Stimulated activated memory B cell treated with anti-CD40 and anti-IgM and Interleukin-4, amounts not matched to agents 10 μg/mL and 1 μg/mL and 100 μg/mL, for 72 hours (primary cell): ENCODE results near the gene OPCML.

Experiments
- ATAC-seq: fragments of 150-1000 bp; cut with Tn5 transposase; 2 replicates; pipeline ENCODE4 v1.10.0; 2021
- H3K27ac Mint-ChIP-seq: one replicate; pipeline ENCODE4 v1.8.0; 2022; ENCODE audit warnings: mild to moderate bottlenecking, mixed read lengths
- H3K27me3 Mint-ChIP-seq: one replicate; pipeline ENCODE4 v1.8.0; 2022; ENCODE audit warnings: mixed read lengths
- H3K36me3 Mint-ChIP-seq: one replicate; pipeline ENCODE4 v1.8.0; 2022; ENCODE audit warnings: mixed read lengths
- H3K4me1 Mint-ChIP-seq: one replicate; pipeline ENCODE4 v1.8.0; 2022; ENCODE audit warnings: mixed read lengths
- H3K4me3 Mint-ChIP-seq: one replicate; pipeline ENCODE4 v1.8.0; 2022; ENCODE audit warnings: mild to moderate bottlenecking, moderate library complexity, mixed read lengths
- H3K9me3 Mint-ChIP-seq: one replicate; pipeline ENCODE4 v1.8.0; 2022; ENCODE audit warnings: mixed read lengths

Gene OPCML

DNA sequence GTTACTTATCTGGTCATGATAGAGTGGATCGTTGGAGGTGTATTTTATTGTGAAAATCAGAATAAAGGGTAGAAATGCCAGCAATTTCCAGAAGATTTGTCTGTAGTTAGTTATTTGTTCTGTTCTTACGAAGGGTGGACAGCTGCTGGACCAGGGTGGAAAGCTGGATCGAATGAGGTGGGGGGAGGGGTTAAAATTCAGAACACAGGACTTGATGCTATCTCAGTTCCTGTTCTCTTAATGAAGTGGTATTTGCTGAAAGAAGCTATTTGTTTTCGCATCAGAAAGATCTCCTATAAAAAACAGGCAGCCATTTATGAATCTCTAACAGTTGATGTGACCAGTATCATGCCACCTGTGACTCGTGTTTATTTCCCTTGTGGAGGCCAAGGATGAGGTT, 556.2 kb downstream of the OPCML start:
- no peak for ATAC-seq
- no peak overlapping the region for H3K4me3 Mint-ChIP-seq
- H3K36me3 Mint-ChIP-seq = no peaks in the 10 kb centered on the region
- H3K27ac Mint-ChIP-seq = no peak overlapping the region
- H3K27me3 Mint-ChIP-seq = no peaks in the 10 kb centered on the region
- H3K4me1 Mint-ChIP-seq = no peaks in the 10 kb centered on the region
- H3K9me3 Mint-ChIP-seq = peaks cover 3% of the 10 kb centered on the region

GRCh38 chr11:132973686-132974085, 558.6 kb downstream of the OPCML start:
- no peak for ATAC-seq
- no peaks in the 10 kb centered on the region for H3K4me1 Mint-ChIP-seq
- H3K9me3 Mint-ChIP-seq = peaks cover 5% of the 10 kb centered on the region
- H3K27ac Mint-ChIP-seq = no peak overlapping the region
- H3K36me3 Mint-ChIP-seq = no peaks in the 10 kb centered on the region
- no peaks in the 10 kb centered on the region for H3K27me3 Mint-ChIP-seq
- H3K4me3 Mint-ChIP-seq = no peak overlapping the region

- H3K27me3 Mint-ChIP-seq = no peaks in the 10 kb centered on the region
- H3K4me3 Mint-ChIP-seq = no peak overlapping the region
- H3K4me1 Mint-ChIP-seq = no peaks in the 10 kb centered on the region
- H3K9me3 Mint-ChIP-seq = peaks cover 5% of the 10 kb centered on the region
- ATAC-seq = no peak
- H3K27ac Mint-ChIP-seq = no peak overlapping the region
- H3K36me3 Mint-ChIP-seq = no peaks in the 10 kb centered on the region
Observed at GRCh38 chr11:132972565-132972964, 559.7 kb downstream of the OPCML start.

DNA sequence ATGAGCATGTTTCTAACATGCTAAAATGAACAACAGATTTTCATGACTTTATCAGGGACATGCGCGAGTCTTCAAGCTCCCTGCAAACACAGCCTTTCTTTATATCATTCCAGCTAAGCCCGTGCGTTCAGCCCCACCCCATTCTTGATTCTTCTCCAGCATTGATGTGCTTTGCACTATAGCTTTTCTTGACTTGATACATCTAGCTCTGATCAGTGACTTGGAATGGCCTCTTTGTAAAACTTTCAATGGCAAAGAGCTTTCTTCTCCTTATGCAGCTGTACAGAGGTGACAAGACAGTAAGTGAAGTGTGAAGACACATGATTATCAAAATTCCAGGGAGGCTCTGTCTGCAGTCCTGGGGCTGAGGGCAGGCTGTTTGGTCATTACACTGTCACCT, 561.0 kb downstream of the OPCML start:
- H3K36me3 Mint-ChIP-seq = no peaks in the 10 kb centered on the region
- no peak overlapping the region for H3K4me3 Mint-ChIP-seq
- H3K4me1 Mint-ChIP-seq = no peaks in the 10 kb centered on the region
- ATAC-seq = no peak
- H3K27me3 Mint-ChIP-seq = no peaks in the 10 kb centered on the region
- no peak overlapping the region for H3K27ac Mint-ChIP-seq
- peaks cover 5% of the 10 kb centered on the region for H3K9me3 Mint-ChIP-seq

DNA sequence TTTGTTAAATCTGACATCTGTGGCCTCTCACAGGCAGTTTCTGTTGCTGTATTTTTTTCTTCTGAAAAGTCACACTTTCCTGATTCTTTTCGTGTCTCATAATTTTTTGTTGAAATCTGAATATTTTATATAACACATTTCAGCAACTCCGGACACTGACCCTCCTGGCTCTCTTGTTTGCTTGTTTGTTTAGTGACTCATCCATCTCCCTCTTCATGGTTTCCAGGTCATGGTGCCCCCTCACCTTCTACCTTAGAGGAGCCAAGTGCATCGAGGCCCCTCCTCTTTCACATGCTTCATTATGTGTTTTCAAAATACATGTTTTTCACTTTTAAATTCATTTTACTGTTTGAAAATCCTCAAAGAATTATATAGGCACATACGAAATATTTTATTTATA, 562.4 kb downstream of the OPCML start:
- Mint-ChIP-seq H3K9me3 (peaks cover 5% of the 10 kb centered on the region), H3K27ac (no peak overlapping the region), H3K27me3 (no peaks in the 10 kb centered on the region), H3K36me3 (no peaks in the 10 kb centered on the region), H3K4me3 (no peak overlapping the region), H3K4me1 (no peaks in the 10 kb centered on the region)
- ATAC-seq = no peak

GRCh38 chr11:132962041-132962440, 570.3 kb downstream of the OPCML start:
- H3K27ac Mint-ChIP-seq = no peak overlapping the region
- no peak for ATAC-seq
- H3K36me3 Mint-ChIP-seq = no peaks in the 10 kb centered on the region
- H3K4me1 Mint-ChIP-seq = no peaks in the 10 kb centered on the region
- H3K27me3 Mint-ChIP-seq = no peaks in the 10 kb centered on the region
- peaks cover 2% of the 10 kb centered on the region for H3K9me3 Mint-ChIP-seq
- H3K4me3 Mint-ChIP-seq = no peak overlapping the region

- Mint-ChIP-seq H3K36me3 (no peaks in the 10 kb centered on the region), H3K4me3 (no peak overlapping the region), H3K27ac (no peak overlapping the region), H3K9me3 (peaks cover 4% of the 10 kb centered on the region), H3K27me3 (no peaks in the 10 kb centered on the region), H3K4me1 (no peaks in the 10 kb centered on the region)
- ATAC-seq = no peak
Observed at GRCh38 chr11:132961453-132961852, 570.8 kb downstream of the OPCML start.

DNA sequence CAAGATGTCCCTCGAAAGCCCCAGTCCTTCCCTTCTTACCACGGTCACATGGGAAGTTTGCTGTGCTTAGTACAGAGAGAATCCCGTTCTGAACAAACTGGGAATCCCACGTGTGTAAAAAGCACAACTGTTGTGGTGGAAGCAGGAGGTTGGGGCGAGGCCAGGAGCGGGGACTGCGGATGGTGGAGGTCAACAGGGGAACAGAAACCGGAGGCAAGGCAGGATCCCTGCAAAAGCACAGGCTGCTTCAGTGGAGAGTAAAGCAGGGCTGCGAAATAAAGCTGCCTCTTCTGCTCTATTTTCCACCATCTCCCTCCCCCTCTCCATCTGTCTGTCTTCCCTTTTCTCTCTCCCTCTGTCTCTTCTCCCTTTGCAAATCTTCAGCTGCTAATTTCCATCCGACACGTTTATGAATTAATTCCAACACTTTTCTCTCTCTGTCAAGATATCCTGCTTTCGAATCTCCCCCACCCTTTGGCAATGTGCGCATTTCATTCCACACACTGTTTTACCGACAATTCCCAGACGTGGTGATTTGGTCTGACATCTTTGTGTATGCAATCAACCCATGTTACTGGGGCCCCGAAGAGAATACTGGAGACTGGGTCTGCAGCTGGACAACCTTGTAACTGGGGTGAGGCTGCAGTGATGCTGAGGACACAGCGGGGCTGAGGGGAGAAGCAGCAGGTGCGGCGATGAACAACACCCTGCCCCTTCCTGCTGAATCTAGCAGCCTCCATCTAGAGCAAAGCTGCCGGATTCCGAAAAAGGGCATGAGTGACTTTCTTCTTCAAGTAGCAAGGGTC, 571.8 kb downstream of the OPCML start:
- no peaks in the 10 kb centered on the region for H3K36me3 Mint-ChIP-seq

GRCh38 chr11:132959693-132960092, 572.6 kb downstream of the OPCML start:
- peaks cover 7% of the 10 kb centered on the region for H3K9me3 Mint-ChIP-seq
- no peaks in the 10 kb centered on the region for H3K36me3 Mint-ChIP-seq
- no peak for ATAC-seq
- H3K4me3 Mint-ChIP-seq = no peak overlapping the region
- H3K27me3 Mint-ChIP-seq = no peaks in the 10 kb centered on the region
- H3K4me1 Mint-ChIP-seq = no peaks in the 10 kb centered on the region
- no peak overlapping the region for H3K27ac Mint-ChIP-seq

More for the DNA sequence above, 571.8 kb downstream of the OPCML start:
- ATAC-seq = no peak
- Mint-ChIP-seq H3K4me3 (no peak overlapping the region), H3K27ac (no peak overlapping the region), H3K4me1 (no peaks in the 10 kb centered on the region), H3K27me3 (no peaks in the 10 kb centered on the region), H3K9me3 (peaks cover 5% of the 10 kb centered on the region)

DNA sequence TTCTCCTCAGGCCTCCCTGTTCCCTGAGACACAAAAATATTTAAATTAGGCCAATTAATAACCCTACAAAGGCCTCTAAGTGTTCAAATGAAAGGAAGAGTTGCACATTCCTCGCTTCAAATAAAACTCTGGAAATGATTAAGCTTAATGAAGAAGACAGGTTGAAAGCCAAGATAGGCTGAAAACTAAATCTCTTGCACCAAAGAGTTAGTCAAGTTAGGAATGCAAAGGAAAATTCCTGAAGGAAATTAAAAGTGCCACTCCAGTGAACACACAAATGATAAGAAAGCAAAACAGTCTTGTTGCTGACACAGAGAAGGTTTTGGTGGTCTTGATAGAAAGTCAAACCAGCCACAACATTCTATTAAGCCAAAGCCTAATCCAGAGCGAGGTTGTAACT, 574.4 kb downstream of the OPCML start:
- no peaks in the 10 kb centered on the region for H3K36me3 Mint-ChIP-seq

DNA sequence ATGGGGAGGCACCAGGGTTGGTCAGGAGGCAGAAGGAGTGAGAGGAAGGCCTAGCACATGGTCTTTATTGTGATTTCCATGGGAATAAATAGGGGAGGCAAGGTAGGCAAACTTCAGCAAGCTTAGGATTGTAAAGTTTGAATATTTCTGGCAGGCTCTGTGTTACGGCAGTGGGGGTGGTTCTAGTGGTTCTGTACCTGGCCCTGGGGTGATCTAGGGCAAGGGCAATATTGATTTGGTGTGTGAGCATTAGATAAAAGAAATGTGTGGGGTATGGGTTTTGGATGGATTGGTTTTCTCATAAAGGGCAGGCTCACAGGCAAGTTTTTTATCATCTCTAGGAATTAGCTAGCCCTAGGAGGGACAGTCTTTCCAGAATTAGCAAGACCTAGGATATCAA, 584.0 kb downstream of the OPCML start:
- Mint-ChIP-seq H3K9me3 (peaks cover 9% of the 10 kb centered on the region), H3K4me1 (no peaks in the 10 kb centered on the region), H3K36me3 (no peaks in the 10 kb centered on the region), H3K27me3 (peaks cover 13% of the 10 kb centered on the region), H3K4me3 (no peak overlapping the region), H3K27ac (no peak overlapping the region)
- no peak for ATAC-seq

More for the DNA sequence above, 574.4 kb downstream of the OPCML start:
- H3K27me3 Mint-ChIP-seq = no peaks in the 10 kb centered on the region
- ATAC-seq = no peak
- H3K27ac Mint-ChIP-seq = no peak overlapping the region
- no peak overlapping the region for H3K4me3 Mint-ChIP-seq
- peaks cover 9% of the 10 kb centered on the region for H3K9me3 Mint-ChIP-seq
- no peaks in the 10 kb centered on the region for H3K4me1 Mint-ChIP-seq

GRCh38 chr11:132944569-132944944, 587.7 kb downstream of the OPCML start:
- no peaks in the 10 kb centered on the region for H3K4me1 Mint-ChIP-seq
- H3K27me3 Mint-ChIP-seq = peaks cover 26% of the 10 kb centered on the region
- H3K4me3 Mint-ChIP-seq = no peak overlapping the region
- no peak for ATAC-seq
- H3K27ac Mint-ChIP-seq = no peak overlapping the region
- no peaks in the 10 kb centered on the region for H3K36me3 Mint-ChIP-seq
- peaks cover 3% of the 10 kb centered on the region for H3K9me3 Mint-ChIP-seq

- no peaks in the 10 kb centered on the region for H3K4me1 Mint-ChIP-seq
- no peaks in the 10 kb centered on the region for H3K9me3 Mint-ChIP-seq
- no peak overlapping the region for H3K27ac Mint-ChIP-seq
- H3K27me3 Mint-ChIP-seq = peaks cover 26% of the 10 kb centered on the region
- H3K36me3 Mint-ChIP-seq = no peaks in the 10 kb centered on the region
- H3K4me3 Mint-ChIP-seq = no peak overlapping the region
- ATAC-seq = no peak
Observed at GRCh38 chr11:132943706-132944568, 588.4 kb downstream of the OPCML start.

- H3K27me3 Mint-ChIP-seq = peaks cover 26% of the 10 kb centered on the region
- H3K9me3 Mint-ChIP-seq = no peaks in the 10 kb centered on the region
- no peaks in the 10 kb centered on the region for H3K36me3 Mint-ChIP-seq
- ATAC-seq = no peak
- H3K4me3 Mint-ChIP-seq = no peak overlapping the region
- no peaks in the 10 kb centered on the region for H3K4me1 Mint-ChIP-seq
- H3K27ac Mint-ChIP-seq = no peak overlapping the region
Observed at GRCh38 chr11:132943357-132943705, 589.0 kb downstream of the OPCML start.

DNA sequence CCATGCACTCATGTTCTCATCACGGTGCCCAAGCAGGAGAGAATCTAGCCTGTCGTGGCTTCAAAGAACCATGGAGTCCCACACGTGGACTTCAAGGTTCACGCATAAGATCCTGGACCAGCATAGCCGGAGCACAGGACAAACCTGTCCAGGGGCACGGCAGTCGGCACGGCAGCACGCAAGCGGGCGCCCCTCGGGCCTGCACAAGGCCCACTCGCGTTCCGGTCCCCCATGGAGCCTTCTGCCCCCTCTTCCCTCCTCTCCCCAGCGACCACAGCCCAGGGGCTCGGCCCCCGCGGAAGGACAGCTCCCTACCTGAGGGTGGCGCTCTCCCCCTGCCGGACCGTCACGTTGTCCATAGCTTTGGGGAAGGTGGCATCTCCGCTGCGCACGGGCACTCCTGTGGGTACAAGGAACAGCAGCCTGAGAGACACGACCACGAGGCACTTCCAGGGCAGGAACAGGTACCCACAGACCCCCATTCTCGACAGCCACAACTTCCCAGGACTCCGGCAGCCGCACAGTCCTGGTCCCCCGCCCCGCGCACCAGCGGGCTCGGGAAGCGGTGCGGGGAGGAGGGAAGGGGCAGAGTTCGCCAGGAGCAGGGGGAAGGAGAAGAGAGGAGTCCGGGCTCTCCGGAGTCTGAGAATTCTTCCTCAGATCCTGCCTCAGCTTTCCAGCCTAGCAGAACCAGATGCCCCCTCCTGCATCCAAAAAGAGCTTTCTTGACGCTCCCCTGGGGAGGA, 589.5 kb downstream of the OPCML start:
- H3K27ac Mint-ChIP-seq = no peak overlapping the region
- peaks cover 26% of the 10 kb centered on the region for H3K27me3 Mint-ChIP-seq
- no peaks in the 10 kb centered on the region for H3K4me1 Mint-ChIP-seq
- no peak overlapping the region for H3K4me3 Mint-ChIP-seq
- no peaks in the 10 kb centered on the region for H3K9me3 Mint-ChIP-seq
- H3K36me3 Mint-ChIP-seq = no peaks in the 10 kb centered on the region
- ATAC-seq = no peak
